SK-MEL-5 (cell line): ENCODE results near the gene KRTAP19-2. TPM values are rescaled to one million over a fixed set of nuclear protein-coding genes. Genes with fewer than 3 reads are reported as not detected.
"Not testable (repeated sequence)": the region's sequence is repeated elsewhere in the genome, so short reads cannot be mapped to it uniquely, and the experiment has no call there.

Experiments used
- DNase-seq: peaks from one replicate; pipeline ENCODE4 v3.0.0-alpha.2; 2016; ENCODE audit warnings: low read depth, low spot score
- in situ Hi-C: cut with HindIII; loops from 2 replicates; pipeline ENCODE4 v1.10.0; 2016; ENCODE audit warnings: low sequenced_read_pairs, high pct_unique_total_duplicates, low pct_unique_long_range_greater_than_20kb
- polyA plus RNA-seq, 2 experiments: library from polyadenylated mRNA; depleted of rRNA; stranded (reverse); fragments of >200 nt; gene quantifications; 2 replicates each; pipeline ENCODE4 v1.2.3, GENCODE V29; 2015
- total RNA-seq: library from RNA; depleted of rRNA; stranded (reverse); fragments of >200 nt; shearing (Covaris generic); gene quantifications from 2 replicates; pipeline ENCODE4 v1.2.3, GENCODE V29; 2014; rRNA removed

KRTAP19-2 gene, protein sequence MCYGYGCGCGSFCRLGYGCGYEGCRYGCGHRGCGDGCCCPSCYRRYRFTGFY
- total RNA-seq = not detected in 2 replicates
- polyA plus RNA-seq (2015; cell fraction: cytosol; rRNA removed) = not detected in 2 replicates
- not detected in 2 replicates for polyA plus RNA-seq (2015; cell fraction: nucleus; rRNA removed)

- in situ Hi-C loops = no loop called here
Observed at GRCh38 chr21:30487336-30487735, at the start of gene KRTAP19-2. KRTAP19-2 (minus strand) TSS chr21:30487436; CDS start chr21:30487348, 88 bp downstream.

DNA sequence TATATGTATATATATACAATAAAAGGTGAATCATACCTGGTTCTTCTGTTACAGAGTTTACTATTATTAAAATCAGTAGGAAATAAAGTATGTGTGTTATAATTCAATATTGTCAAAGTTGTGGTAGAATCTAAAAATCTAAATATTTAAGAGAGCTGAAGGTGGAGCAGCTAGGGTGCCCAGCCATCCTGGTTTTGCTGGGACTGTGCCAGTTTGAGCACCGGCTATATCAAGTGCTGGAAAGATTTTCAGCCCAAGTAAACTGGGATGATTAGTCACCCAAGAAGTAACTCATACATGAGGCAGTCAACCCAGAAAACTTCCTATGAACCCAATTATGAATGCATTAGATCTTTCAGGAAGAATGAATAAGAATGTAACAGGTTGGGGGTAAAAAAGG lies 31.6 kb upstream of the KRTAP19-2 start:
- in situ Hi-C loops = no loop called here
- DNase-seq = no peak

More at GRCh38 chr21:30487336-30487735, at the start of gene KRTAP19-2:
- DNase-seq = no peak

DNA sequence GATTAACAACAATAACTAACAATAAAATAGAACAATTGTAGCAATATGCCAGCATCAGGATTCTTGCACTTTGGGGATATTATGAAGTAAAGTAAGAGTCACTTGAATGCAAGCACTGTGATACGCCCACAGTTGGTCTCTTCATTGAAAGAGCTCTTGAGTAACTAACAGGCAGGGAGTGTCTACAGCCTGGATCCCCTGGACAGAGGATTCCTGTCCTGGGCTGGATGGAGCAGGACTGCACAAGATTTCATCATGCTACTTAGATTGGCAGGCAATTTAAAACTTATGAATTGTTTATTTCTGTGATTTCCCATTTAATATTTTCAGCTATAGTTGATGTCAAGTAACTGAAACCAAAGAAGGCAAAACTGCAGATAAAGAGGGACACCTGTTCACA lies 28.4 kb upstream of the KRTAP19-2 start:
- DNase-seq = peak; percentile 4
- in situ Hi-C loops = no loop called here

DNA sequence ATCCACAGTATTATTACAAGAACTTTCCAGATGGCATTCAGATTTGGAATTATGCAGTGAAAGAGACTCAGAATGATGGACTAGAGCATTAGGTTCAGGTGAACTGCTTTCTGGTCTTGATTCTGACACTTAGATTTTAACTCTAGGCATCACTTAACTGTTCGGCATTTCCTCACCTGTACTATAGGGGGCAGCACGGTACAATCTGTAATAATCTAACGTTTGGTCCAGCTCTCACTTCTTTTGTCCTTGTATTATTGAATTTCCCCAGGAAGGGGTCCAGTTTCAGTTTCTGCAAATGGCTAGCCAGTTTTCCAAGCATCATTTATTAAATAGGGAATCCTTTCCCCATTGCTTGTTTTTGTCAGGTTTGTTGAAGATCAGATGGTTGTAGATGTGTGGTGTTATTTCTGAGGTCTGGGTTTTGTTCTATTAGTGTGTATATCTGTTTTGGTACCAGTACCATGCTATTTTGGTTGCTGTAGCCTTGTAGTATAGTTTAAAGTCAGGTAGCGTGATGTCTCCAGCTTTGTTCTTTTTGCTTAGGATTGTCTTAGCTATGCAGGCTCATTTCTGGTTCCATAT lies 18.5 kb upstream of the KRTAP19-2 start:
- peak; percentile 8 for DNase-seq
- in situ Hi-C loops = not testable (repeated sequence)

DNA sequence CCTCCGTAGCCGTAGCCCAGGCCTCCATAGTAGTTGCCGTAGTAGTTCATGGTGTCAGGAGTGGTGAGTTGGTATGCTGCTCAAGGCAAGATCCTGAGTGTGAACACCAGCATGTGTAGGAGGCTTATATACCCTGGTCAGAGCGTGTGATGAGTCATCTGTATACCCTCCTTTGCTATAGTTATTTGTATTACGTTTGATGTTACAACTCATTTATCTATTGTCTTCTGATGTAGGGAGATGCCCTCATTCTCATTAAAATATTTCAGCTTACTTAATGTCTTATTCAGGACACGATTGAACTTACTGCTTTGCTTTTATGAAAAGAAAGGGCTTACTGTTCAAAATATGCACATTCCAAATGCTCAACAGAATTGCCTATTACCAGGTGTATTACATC lies 14.8 kb upstream of the KRTAP19-2 start, which contains the start of gene KRTAP19-5:
KRTAP19-5 (minus strand) TSS at position 101 of the 400 bp plus-strand sequence; CDS start at position 50, 51 bp downstream.
- no peak for DNase-seq
- in situ Hi-C loops = no loop called here

- in situ Hi-C loops = no loop called here
- no peak for DNase-seq
Observed at GRCh38 chr21:30497065-30497464, 9.8 kb upstream of the KRTAP19-2 start, which contains the start of gene KRTAP19-4. KRTAP19-4 (minus strand) TSS chr21:30497165; CDS start chr21:30497110, 55 bp downstream.

- DNase-seq = no peak
- in situ Hi-C loops = no loop called here
Observed at GRCh38 chr21:30491963-30492428, 4.8 kb upstream of the KRTAP19-2 start, which contains the start of gene KRTAP19-3. KRTAP19-3 (minus strand) TSS chr21:30492013; CDS start chr21:30491957, 56 bp downstream.

DNA sequence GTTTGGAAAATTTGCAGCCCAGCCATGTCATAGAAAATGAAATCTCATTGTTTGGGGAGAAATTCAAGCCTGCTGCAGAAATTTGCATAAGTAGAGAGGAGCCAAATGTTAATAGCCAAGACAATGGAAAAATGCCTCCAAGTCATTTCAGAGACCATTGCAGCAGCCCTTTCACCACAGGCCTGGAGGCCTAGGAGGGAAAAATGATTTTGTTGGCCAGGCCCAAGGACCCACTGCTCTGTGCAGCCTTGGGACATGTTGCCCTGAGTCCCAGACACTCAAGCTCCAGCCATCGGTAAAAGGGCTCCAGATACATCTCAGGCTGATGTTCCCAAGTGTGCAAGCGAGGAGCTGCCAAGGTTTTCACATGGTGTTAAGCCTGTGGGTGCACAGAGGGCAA lies 1.1 kb downstream of the KRTAP19-2 start:
- no peak for DNase-seq
- in situ Hi-C loops = no loop called here

- in situ Hi-C loops = no loop called here
- peak; percentile 97 for DNase-seq
Observed at GRCh38 chr21:30482130-30482529, 5.1 kb downstream of the KRTAP19-2 start.

GRCh38 chr21:30480145-30480544 lies 7.1 kb downstream of the KRTAP19-2 start, which contains the start of gene KRTAP19-1:
KRTAP19-1 (minus strand) TSS chr21:30480367; CDS start chr21:30480317, 50 bp downstream.
- peak; percentile 54 for DNase-seq
- in situ Hi-C loops = no loop called here

- in situ Hi-C loops = no loop called here
- no peak for DNase-seq
Observed at GRCh38 chr21:30479259-30479658, 8.0 kb downstream of the KRTAP19-2 start.

- in situ Hi-C loops = no loop called here
- DNase-seq = peak; percentile 44
Observed at GRCh38 chr21:30478004-30478403, 9.2 kb downstream of the KRTAP19-2 start.

DNA sequence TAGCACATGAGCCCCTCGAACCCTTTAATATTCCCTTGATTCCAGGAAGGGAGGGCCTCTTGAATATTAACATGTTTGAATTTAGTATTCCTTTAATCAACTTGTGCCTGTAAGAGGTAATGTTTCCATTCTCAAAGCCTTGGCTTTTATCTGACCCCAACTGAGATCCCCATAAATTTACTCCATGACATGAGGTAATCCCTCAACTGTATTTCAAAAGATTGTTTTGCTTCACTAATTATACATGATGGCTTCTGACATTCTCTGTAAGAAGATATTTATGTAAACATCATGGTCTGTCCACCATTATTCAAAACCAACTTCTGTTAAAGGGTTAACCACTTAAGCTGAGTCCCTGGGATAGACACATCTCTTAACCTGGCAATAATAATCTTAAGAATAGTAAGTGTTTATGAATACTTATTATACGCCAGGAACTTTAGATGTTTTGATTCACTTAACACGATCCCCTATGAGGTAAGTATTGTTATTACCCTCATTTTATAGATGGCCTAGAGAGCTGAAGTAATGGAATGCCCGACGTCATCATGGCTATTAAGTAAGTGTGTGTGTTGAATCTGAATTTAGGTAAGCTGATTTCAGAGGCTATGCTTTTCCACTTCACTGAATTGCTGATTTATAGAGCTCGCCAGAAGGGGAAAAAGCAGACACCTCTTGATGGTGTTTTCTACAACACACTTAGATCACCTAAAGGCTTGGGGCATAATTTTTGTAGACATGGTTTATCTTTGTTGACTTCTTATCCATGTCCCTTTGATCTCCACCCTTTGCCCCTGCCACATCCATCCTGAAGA lies 18.1 kb downstream of the KRTAP19-2 start:
- no peak for DNase-seq
- in situ Hi-C loops = no loop called here

DNA sequence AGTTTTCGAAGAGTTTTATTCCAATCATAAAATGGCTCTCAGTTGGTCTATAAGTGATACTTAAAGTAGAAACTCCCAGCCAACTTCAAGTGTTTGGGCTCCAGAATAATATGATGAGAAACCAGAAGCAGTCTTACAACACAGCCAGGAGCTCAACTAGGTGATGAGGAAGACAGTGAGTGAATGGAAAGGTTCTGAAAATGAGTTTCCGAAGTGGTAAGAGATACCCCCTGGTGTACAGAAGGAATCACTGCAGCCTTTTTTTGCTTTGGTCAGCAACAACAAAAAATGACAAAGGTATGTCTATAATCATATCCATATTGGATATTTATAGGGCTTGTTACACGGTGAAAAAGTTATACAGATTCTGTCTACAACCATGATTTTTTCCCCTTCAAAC lies 23.5 kb downstream of the KRTAP19-2 start:
- in situ Hi-C loops = no loop called here
- DNase-seq = peak; percentile 39

DNA sequence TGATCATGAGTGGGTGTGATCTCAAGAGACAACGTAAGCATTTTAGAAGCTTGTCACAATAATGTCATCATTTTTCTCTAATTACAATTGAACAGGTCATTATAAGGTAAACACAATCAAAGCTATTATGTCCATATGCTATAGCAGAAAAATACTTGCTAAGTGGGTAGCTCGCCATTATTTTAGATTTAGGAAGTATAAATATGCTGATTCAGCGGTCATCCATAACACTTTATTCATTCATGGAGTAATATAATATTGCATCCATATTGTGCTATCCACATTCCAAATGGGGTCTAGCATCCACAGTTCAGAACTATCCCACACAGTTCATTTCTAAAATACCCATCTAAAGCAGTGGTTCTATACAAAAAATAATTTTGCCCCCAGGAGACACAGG lies 38.7 kb downstream of the KRTAP19-2 start:
- in situ Hi-C loops = no loop called here

GRCh38 chr21:30447056-30447455 lies 40.2 kb downstream of the KRTAP19-2 start:
- in situ Hi-C loops = no loop called here
- no peak for DNase-seq

More for the DNA sequence above, 38.7 kb downstream of the KRTAP19-2 start:
- DNase-seq = no peak

DNA sequence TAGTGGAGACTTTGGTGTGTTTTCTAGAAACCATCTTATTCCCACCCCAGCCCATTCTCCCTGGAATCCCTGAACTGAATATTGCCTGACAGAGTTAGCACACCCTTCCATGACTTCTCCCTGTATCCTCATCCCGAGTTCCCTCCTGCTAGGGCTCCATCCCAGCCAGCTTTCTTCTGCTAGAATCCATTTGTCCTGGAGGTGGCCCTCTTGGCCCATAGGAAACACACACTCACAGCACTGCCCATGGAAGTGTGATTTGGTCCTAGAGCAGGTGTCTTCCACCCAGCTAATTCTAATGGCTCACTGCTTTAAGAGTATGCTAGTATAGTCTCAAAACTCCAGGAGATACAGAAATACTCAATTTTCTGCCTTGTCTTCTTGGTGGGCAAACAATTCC lies 43.0 kb downstream of the KRTAP19-2 start:
- DNase-seq = peak; percentile 72
- in situ Hi-C loops = no loop called here

DNA sequence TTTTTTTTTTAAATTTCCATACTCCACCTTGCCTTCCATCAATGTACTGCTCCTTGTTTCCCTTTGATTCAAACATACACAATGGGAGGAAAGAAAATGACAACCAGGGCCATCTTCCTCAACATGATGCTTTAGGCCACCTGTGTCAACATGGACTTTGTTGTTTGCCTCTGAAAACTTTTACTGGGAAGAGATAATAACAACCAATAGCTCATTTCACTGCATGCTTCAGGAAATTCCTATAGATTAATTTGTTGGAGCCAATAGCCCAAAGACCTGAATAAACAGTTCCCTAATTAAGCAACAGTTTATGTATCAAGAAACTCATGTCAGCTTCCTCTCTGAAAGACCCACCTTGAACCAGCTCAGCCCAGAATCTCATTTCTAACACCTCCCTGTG lies 44.0 kb downstream of the KRTAP19-2 start:
- DNase-seq = no peak
- in situ Hi-C loops = no loop called here
